ENCODE results near the gene IPMK. TPM values are rescaled to one million over a fixed set of nuclear protein-coding genes. Genes with fewer than 3 reads are reported as not detected.
"Not testable (repeated sequence)": the region's sequence is repeated elsewhere in the genome, so short reads cannot be mapped to it uniquely, and the experiment has no call there.

Gene IPMK
- total and polyA plus RNA-seq, 5 donors from 2014 or later = 1.3 to 4.2 (median 2.1) TPM

- no peaks in the 10 kb centered on the region for H3K9me3 ChIP-seq (ENCODE audit: control insufficient read depth in 2 of 2, low read length in 2 of 2)
- H3K4me3 ChIP-seq (ENCODE audit: low read depth, low read length) = no peak overlapping the region
- Mint-ChIP-seq H3K9me3 (peaks cover 0 to 13% (median 3%) of the 10 kb centered on the region in 7 donors), H3K4me1 (peaks cover 15 to 34% (median 20%) of the 10 kb centered on the region in 4 donors), H3K27me3 (no peaks in the 10 kb centered on the region), H3K4me3 (no peak overlapping the region), H3K36me3 (peaks cover 14% of the 10 kb centered on the region), H3K27ac (no peak overlapping the region)
- no peaks in the 10 kb centered on the region for H3K27me3 ChIP-seq (ENCODE audit: control insufficient read depth, insufficient read depth, low read length)
- H3K4me1 ChIP-seq (ENCODE audit: control insufficient read depth, insufficient read depth, low read length, poor library complexity, severe bottlenecking) = no peaks in the 10 kb centered on the region
- H3K36me3 ChIP-seq (ENCODE audit: control insufficient read depth, insufficient read depth, low read length) = no peaks in the 10 kb centered on the region
- no peak overlapping the region for H3K27ac ChIP-seq (ENCODE audit: insufficient read depth, low read length, poor library complexity, severe bottlenecking)
- DNase-seq (no peak), ATAC-seq (ENCODE audit: low read depth in 2 of 2) (no peak)
Observed at GRCh38 chr10:58254644-58255043, 13.1 kb downstream of the IPMK start.

GRCh38 chr10:58253184-58253583, 14.5 kb downstream of the IPMK start:
- H3K27ac Mint-ChIP-seq = no peak overlapping the region
- H3K4me3 Mint-ChIP-seq = no peak overlapping the region
- Histone ChIP-seq H3K27me3 (ENCODE audit: control insufficient read depth, insufficient read depth, low read length) (no peaks in the 10 kb centered on the region), H3K4me1 (ENCODE audit: control insufficient read depth, insufficient read depth, low read length, poor library complexity, severe bottlenecking) (no peaks in the 10 kb centered on the region), H3K36me3 (ENCODE audit: control insufficient read depth, insufficient read depth, low read length) (no peaks in the 10 kb centered on the region), H3K27ac (ENCODE audit: insufficient read depth, low read length, poor library complexity, severe bottlenecking) (no peak overlapping the region), H3K4me3 (ENCODE audit: low read depth, low read length) (no peak overlapping the region), H3K9me3 (ENCODE audit: control insufficient read depth in 2 of 2, low read length in 2 of 2) (no peaks in the 10 kb centered on the region)
- peaks cover 14% of the 10 kb centered on the region for H3K36me3 Mint-ChIP-seq
- H3K4me1 Mint-ChIP-seq = peaks cover 15 to 22% (median 19%) of the 10 kb centered on the region in 4 donors
- no peak for DNase-seq
- peaks cover 0 to 13% (median 6%) of the 10 kb centered on the region in 7 donors for H3K9me3 Mint-ChIP-seq
- ATAC-seq (ENCODE audit: low read depth in 2 of 2) = no peak
- H3K27me3 Mint-ChIP-seq = no peaks in the 10 kb centered on the region

GRCh38 chr10:58244666-58245065, 23.0 kb downstream of the IPMK start:
- Mint-ChIP-seq H3K9me3 (peaks cover 0 to 18% (median 4%) of the 10 kb centered on the region in 7 donors), H3K36me3 (peaks cover 18% of the 10 kb centered on the region), H3K4me1 (peaks cover 4 to 29% (median 26%) of the 10 kb centered on the region in 4 donors)
- H3K27me3 ChIP-seq (ENCODE audit: control insufficient read depth, insufficient read depth, low read length); H3K27ac Mint-ChIP-seq; H3K36me3 ChIP-seq (ENCODE audit: control insufficient read depth, insufficient read depth, low read length); ATAC-seq (ENCODE audit: low read depth in 2 of 2); H3K4me3 ChIP-seq (ENCODE audit: low read depth, low read length); H3K4me3 Mint-ChIP-seq; H3K4me1 ChIP-seq (ENCODE audit: control insufficient read depth, insufficient read depth, low read length, poor library complexity, severe bottlenecking); DNase-seq; H3K9me3 ChIP-seq (ENCODE audit: control insufficient read depth in 2 of 2, low read length in 2 of 2); H3K27ac ChIP-seq (ENCODE audit: insufficient read depth, low read length, poor library complexity, severe bottlenecking); H3K27me3 Mint-ChIP-seq: not testable (repeated sequence)

GRCh38 chr10:58244242-58244641, 23.5 kb downstream of the IPMK start:
- H3K9me3 ChIP-seq (ENCODE audit: control insufficient read depth in 2 of 2, low read length in 2 of 2); H3K4me1 ChIP-seq (ENCODE audit: control insufficient read depth, insufficient read depth, low read length, poor library complexity, severe bottlenecking); H3K36me3 ChIP-seq (ENCODE audit: control insufficient read depth, insufficient read depth, low read length); ATAC-seq (ENCODE audit: low read depth in 2 of 2); H3K4me3 ChIP-seq (ENCODE audit: low read depth, low read length); H3K27ac ChIP-seq (ENCODE audit: insufficient read depth, low read length, poor library complexity, severe bottlenecking); H3K4me3 Mint-ChIP-seq; DNase-seq; H3K27me3 ChIP-seq (ENCODE audit: control insufficient read depth, insufficient read depth, low read length); H3K27ac Mint-ChIP-seq; H3K27me3 Mint-ChIP-seq: not testable (repeated sequence)
- peaks cover 18% of the 10 kb centered on the region for H3K36me3 Mint-ChIP-seq
- peaks cover 0 to 18% (median 4%) of the 10 kb centered on the region in 7 donors for H3K9me3 Mint-ChIP-seq
- H3K4me1 Mint-ChIP-seq = peaks cover 5 to 34% (median 28%) of the 10 kb centered on the region in 4 donors

- peaks cover 5 to 36% (median 29%) of the 10 kb centered on the region in 4 donors for H3K4me1 Mint-ChIP-seq
- not testable (repeated sequence) for H3K36me3 ChIP-seq (ENCODE audit: control insufficient read depth, insufficient read depth, low read length); H3K4me3 Mint-ChIP-seq; DNase-seq; H3K27ac Mint-ChIP-seq; H3K27ac ChIP-seq (ENCODE audit: insufficient read depth, low read length, poor library complexity, severe bottlenecking); ATAC-seq (ENCODE audit: low read depth in 2 of 2); H3K4me3 ChIP-seq (ENCODE audit: low read depth, low read length); H3K27me3 ChIP-seq (ENCODE audit: control insufficient read depth, insufficient read depth, low read length); H3K4me1 ChIP-seq (ENCODE audit: control insufficient read depth, insufficient read depth, low read length, poor library complexity, severe bottlenecking); H3K27me3 Mint-ChIP-seq; H3K9me3 ChIP-seq (ENCODE audit: control insufficient read depth in 2 of 2, low read length in 2 of 2)
- H3K9me3 Mint-ChIP-seq = peaks cover 0 to 18% (median 3%) of the 10 kb centered on the region in 7 donors
- H3K36me3 Mint-ChIP-seq = peaks cover 18% of the 10 kb centered on the region
Observed at GRCh38 chr10:58243801-58244200, 23.9 kb downstream of the IPMK start.

- no peak overlapping the region for H3K4me3 Mint-ChIP-seq
- H3K4me1 ChIP-seq (ENCODE audit: control insufficient read depth, insufficient read depth, low read length, poor library complexity, severe bottlenecking) = no peaks in the 10 kb centered on the region
- H3K27ac ChIP-seq (ENCODE audit: insufficient read depth, low read length, poor library complexity, severe bottlenecking) = no peak overlapping the region
- no peaks in the 10 kb centered on the region for H3K36me3 ChIP-seq (ENCODE audit: control insufficient read depth, insufficient read depth, low read length)
- peaks cover 5 to 37% (median 28%) of the 10 kb centered on the region in 4 donors for H3K4me1 Mint-ChIP-seq
- ATAC-seq (ENCODE audit: low read depth in 2 of 2) (no peak), DNase-seq (no peak)
- H3K27me3 ChIP-seq (ENCODE audit: control insufficient read depth, insufficient read depth, low read length) = no peaks in the 10 kb centered on the region
- no peak overlapping the region for H3K4me3 ChIP-seq (ENCODE audit: low read depth, low read length)
- peaks cover 0 to 2% of the 10 kb centered on the region in 2 experiments for H3K9me3 ChIP-seq (ENCODE audit: control insufficient read depth in 2 of 2, low read length in 2 of 2)
- peaks cover 18% of the 10 kb centered on the region for H3K36me3 Mint-ChIP-seq
- H3K9me3 Mint-ChIP-seq = peaks cover 0 to 18% (median 3%) of the 10 kb centered on the region in 7 donors
- no peak overlapping the region for H3K27ac Mint-ChIP-seq
- no peaks in the 10 kb centered on the region for H3K27me3 Mint-ChIP-seq
Observed at GRCh38 chr10:58243269-58243668, 24.4 kb downstream of the IPMK start.

- Mint-ChIP-seq H3K27me3 (no peaks in the 10 kb centered on the region), H3K9me3 (peaks cover 0 to 9% (median 3%) of the 10 kb centered on the region in 7 donors), H3K4me1 (peaks cover 11 to 42% (median 34%) of the 10 kb centered on the region in 4 donors), H3K4me3 (no peak overlapping the region), H3K27ac (peak overlapping the region in 1 of 3 donors; percentile 37), H3K36me3 (peaks cover 30% of the 10 kb centered on the region)
- peaks cover 8% of the 10 kb centered on the region for H3K36me3 ChIP-seq (ENCODE audit: control insufficient read depth, insufficient read depth, low read length)
- no peak overlapping the region for H3K4me3 ChIP-seq (ENCODE audit: low read depth, low read length)
- H3K9me3 ChIP-seq (ENCODE audit: control insufficient read depth in 2 of 2, low read length in 2 of 2) = peaks cover 0 to 2% of the 10 kb centered on the region in 2 experiments
- no peak overlapping the region for H3K27ac ChIP-seq (ENCODE audit: insufficient read depth, low read length, poor library complexity, severe bottlenecking)
- ATAC-seq (ENCODE audit: low read depth in 2 of 2) (no peak), DNase-seq (no peak)
- no peaks in the 10 kb centered on the region for H3K27me3 ChIP-seq (ENCODE audit: control insufficient read depth, insufficient read depth, low read length)
- H3K4me1 ChIP-seq (ENCODE audit: control insufficient read depth, insufficient read depth, low read length, poor library complexity, severe bottlenecking) = no peaks in the 10 kb centered on the region
Observed at GRCh38 chr10:58241346-58241745, 26.3 kb downstream of the IPMK start.

- Histone ChIP-seq H3K4me1 (ENCODE audit: control insufficient read depth, insufficient read depth, low read length, poor library complexity, severe bottlenecking) (no peaks in the 10 kb centered on the region), H3K36me3 (ENCODE audit: control insufficient read depth, insufficient read depth, low read length) (peaks cover 14% of the 10 kb centered on the region), H3K27ac (ENCODE audit: insufficient read depth, low read length, poor library complexity, severe bottlenecking) (no peak overlapping the region), H3K27me3 (ENCODE audit: control insufficient read depth, insufficient read depth, low read length) (no peaks in the 10 kb centered on the region), H3K4me3 (ENCODE audit: low read depth, low read length) (no peak overlapping the region), H3K9me3 (ENCODE audit: control insufficient read depth in 2 of 2, low read length in 2 of 2) (peaks cover 0 to 2% of the 10 kb centered on the region in 2 experiments)
- Mint-ChIP-seq H3K27ac (no peak overlapping the region), H3K36me3 (peaks cover 38% of the 10 kb centered on the region), H3K27me3 (no peaks in the 10 kb centered on the region), H3K4me1 (peaks cover 11 to 42% (median 34%) of the 10 kb centered on the region in 4 donors), H3K4me3 (peak overlapping the region in 1 of 4 donors; percentile 43), H3K9me3 (peaks cover 0 to 5% (median 2%) of the 10 kb centered on the region in 7 donors)
- no peak for ATAC-seq (ENCODE audit: low read depth in 2 of 2)
- DNase-seq = no peak
Observed at GRCh38 chr10:58240531-58240930, 27.2 kb downstream of the IPMK start.
